ENCODE data around the gene AZI2.

GRCh38 chr3:28290863-28291300 lies 57.7 kb downstream of the AZI2 start:
- no peak for TF ChIP-seq ELK1 (IDR thresholded peaks at IDR 0.05; ENCODE audit: low read depth, low read length)
- no peak for TF ChIP-seq CTCF (IDR thresholded peaks at IDR 0.05)
- no peak for TF ChIP-seq ESRRA (IDR thresholded peaks at IDR 0.05; ENCODE audit: borderline replicate concordance, low read length)
- no peak for TF ChIP-seq SREBF2 (IDR thresholded peaks at IDR 0.05)
- no peak for TF ChIP-seq CEBPB (IDR thresholded peaks at IDR 0.05)
- no peak for TF ChIP-seq POLR2AphosphoS2 (conservative IDR thresholded peaks at IDR 0.05; ENCODE audit: low read length)
- no peak for TF ChIP-seq REST (IDR thresholded peaks at IDR 0.05)
- TF ChIP-seq RAD21 (conservative IDR thresholded peaks at IDR 0.05 in 1 of 2, IDR thresholded peaks at IDR 0.05 in 1 of 2) = no peak
- no peak for TF ChIP-seq MAX (IDR thresholded peaks at IDR 0.05)
- no peak for TF ChIP-seq SMC3 (IDR thresholded peaks at IDR 0.05)
- no peak for TF ChIP-seq EP300 (IDR thresholded peaks at IDR 0.05)
- TF ChIP-seq RFX5 (IDR thresholded peaks at IDR 0.05) = no peak
- no peak for TF ChIP-seq PHF8 (IDR thresholded peaks at IDR 0.05; ENCODE audit: borderline replicate concordance, low read depth)

Measured in A549 (cell line).